SJSA1 (cell line): Measurements from ENCODE around the gene STIM1. TPM values are rescaled to one million over a fixed set of nuclear protein-coding genes. Genes with fewer than 3 reads are reported as not detected.

ENCODE experiments used
- DNase-seq, 2 experiments: peaks; one replicate each; pipeline ENCODE4 v3.0.0-alpha.2; 2015 to 2020; ENCODE audit warnings: low spot score in 2 of 2, low read depth in 1 of 2
- H3K27ac ChIP-seq: fragments of 250-450 bp; sonication (Bioruptor Pico); 2 replicates; pipeline ENCODE4 v1.5.1; 2020; ENCODE audit warnings: mild to moderate bottlenecking, moderate library complexity
- H3K27me3 ChIP-seq: fragments of 250-450 bp; sonication (Bioruptor Pico); replicated peaks from 2 replicates; pipeline ENCODE4 v1.5.1; 2020; ENCODE audit warnings: mild to moderate bottlenecking, moderate library complexity
- H3K36me3 ChIP-seq: fragments of 250-450 bp; sonication (Bioruptor Pico); 2 replicates; pipeline ENCODE4 v1.5.1; 2020; ENCODE audit warnings: mild to moderate bottlenecking
- H3K4me1 ChIP-seq: fragments of 250-450 bp; sonication (Bioruptor Pico); replicated peaks from 2 replicates; pipeline ENCODE4 v1.6.1; 2021; ENCODE audit warnings: mild to moderate bottlenecking
- H3K4me3 ChIP-seq: fragments of 250-450 bp; sonication (Bioruptor Pico); 2 replicates; pipeline ENCODE4 v1.5.1; 2020; ENCODE audit warnings: mild to moderate bottlenecking
- H3K9me3 ChIP-seq: fragments of 250-450 bp; sonication (Bioruptor Pico); replicated peaks from 2 replicates; pipeline ENCODE4 v1.5.1; 2020; ENCODE audit warnings: mild to moderate bottlenecking
- total RNA-seq: library from RNA; depleted of rRNA; stranded (reverse); fragments of >200 nt; shearing (Covaris generic); gene quantifications from 2 replicates; pipeline ENCODE4 v1.2.3, GENCODE V29; 2014

STIM1 gene
- total RNA-seq, 1 experiment from 2014 or later, result 87.2 TPM

GRCh38 chr11:3934658-3935057, 79.2 kb downstream of the STIM1 start:
- Histone ChIP-seq H3K9me3 (no peaks in the 10 kb centered on the region), H3K27ac (no peak overlapping the region), H3K27me3 (no peaks in the 10 kb centered on the region), H3K4me3 (no peak overlapping the region), H3K36me3 (no peaks in the 10 kb centered on the region), H3K4me1 (peaks cover 15% of the 10 kb centered on the region)
- DNase-seq, result no peak

GRCh38 chr11:3936517-3936916, 81.1 kb downstream of the STIM1 start:
- Histone ChIP-seq H3K36me3 (no peaks in the 10 kb centered on the region), H3K27ac (no peak overlapping the region), H3K27me3 (no peaks in the 10 kb centered on the region), H3K4me1 (peaks cover 24% of the 10 kb centered on the region), H3K4me3 (no peak overlapping the region), H3K9me3 (no peaks in the 10 kb centered on the region)
- DNase-seq, result no peak

GRCh38 chr11:3939211-3939610, 83.7 kb downstream of the STIM1 start:
- no peak overlapping the region for H3K4me3 ChIP-seq
- H3K36me3 ChIP-seq, result no peaks in the 10 kb centered on the region
- no peaks in the 10 kb centered on the region for H3K9me3 ChIP-seq
- peak overlapping the region; percentile 78 for H3K27ac ChIP-seq
- peaks cover 34% of the 10 kb centered on the region for H3K4me1 ChIP-seq
- peak in 1 of 2 experiments; percentile 77 for DNase-seq
- no peaks in the 10 kb centered on the region for H3K27me3 ChIP-seq

- Histone ChIP-seq H3K9me3 (no peaks in the 10 kb centered on the region), H3K4me1 (peaks cover 34% of the 10 kb centered on the region), H3K27me3 (no peaks in the 10 kb centered on the region), H3K27ac (peak overlapping the region; percentile 78), H3K4me3 (no peak overlapping the region), H3K36me3 (no peaks in the 10 kb centered on the region)
- peak in 1 of 2 experiments; percentile 72 for DNase-seq
These were observed 84.3 kb downstream of the STIM1 start for GRCh38 chr11:3939651-3940190.

GRCh38 chr11:3942160-3942955, 86.9 kb downstream of the STIM1 start:
- DNase-seq, result no peak
- no peaks in the 10 kb centered on the region for H3K36me3 ChIP-seq
- no peak overlapping the region for H3K27ac ChIP-seq
- peaks cover 44% of the 10 kb centered on the region for H3K4me1 ChIP-seq
- no peaks in the 10 kb centered on the region for H3K27me3 ChIP-seq
- H3K4me3 ChIP-seq, result no peak overlapping the region
- no peaks in the 10 kb centered on the region for H3K9me3 ChIP-seq

GRCh38 chr11:3942956-3943497, 87.6 kb downstream of the STIM1 start:
- no peak for DNase-seq
- Histone ChIP-seq H3K4me1 (peaks cover 46% of the 10 kb centered on the region), H3K27ac (no peak overlapping the region), H3K27me3 (no peaks in the 10 kb centered on the region), H3K36me3 (no peaks in the 10 kb centered on the region), H3K4me3 (no peak overlapping the region), H3K9me3 (no peaks in the 10 kb centered on the region)

GRCh38 chr11:3944198-3944597, 88.7 kb downstream of the STIM1 start:
- H3K27ac ChIP-seq, result no peak overlapping the region
- peaks cover 36% of the 10 kb centered on the region for H3K4me1 ChIP-seq
- DNase-seq, result no peak

GRCh38 chr11:3946455-3947017, 91.1 kb downstream of the STIM1 start:
- Histone ChIP-seq H3K36me3 (no peaks in the 10 kb centered on the region), H3K27ac (no peak overlapping the region), H3K4me3 (no peak overlapping the region), H3K27me3 (no peaks in the 10 kb centered on the region), H3K4me1 (peaks cover 41% of the 10 kb centered on the region), H3K9me3 (no peaks in the 10 kb centered on the region)
- no peak for DNase-seq

More at GRCh38 chr11:3944198-3944597, 88.7 kb downstream of the STIM1 start:
- Histone ChIP-seq H3K36me3 (no peaks in the 10 kb centered on the region), H3K9me3 (no peaks in the 10 kb centered on the region), H3K27me3 (no peaks in the 10 kb centered on the region), H3K4me3 (no peak overlapping the region)

- Histone ChIP-seq H3K4me3 (no peak overlapping the region), H3K27ac (no peak overlapping the region), H3K4me1 (peaks cover 46% of the 10 kb centered on the region), H3K36me3 (no peaks in the 10 kb centered on the region), H3K27me3 (no peaks in the 10 kb centered on the region), H3K9me3 (no peaks in the 10 kb centered on the region)
- peak in 1 of 2 experiments; percentile 36 for DNase-seq
These were observed 91.6 kb downstream of the STIM1 start for GRCh38 chr11:3947061-3947460.

GRCh38 chr11:3949125-3949524, 93.7 kb downstream of the STIM1 start:
- no peak overlapping the region for H3K27ac ChIP-seq
- H3K4me1 ChIP-seq, result peaks cover 38% of the 10 kb centered on the region
- no peaks in the 10 kb centered on the region for H3K9me3 ChIP-seq
- no peaks in the 10 kb centered on the region for H3K36me3 ChIP-seq
- no peak overlapping the region for H3K4me3 ChIP-seq
- DNase-seq, result no peak
- no peaks in the 10 kb centered on the region for H3K27me3 ChIP-seq

- Histone ChIP-seq H3K27ac (peak overlapping the region; percentile 58), H3K36me3 (no peaks in the 10 kb centered on the region), H3K27me3 (no peaks in the 10 kb centered on the region), H3K4me3 (no peak overlapping the region), H3K4me1 (peaks cover 43% of the 10 kb centered on the region), H3K9me3 (no peaks in the 10 kb centered on the region)
- peak; percentile 70 to 87 for DNase-seq
These were observed 95.7 kb downstream of the STIM1 start for GRCh38 chr11:3950996-3951660.

- no peak overlapping the region for H3K27ac ChIP-seq
- no peak for DNase-seq
- peaks cover 31% of the 10 kb centered on the region for H3K4me1 ChIP-seq
- no peak overlapping the region for H3K4me3 ChIP-seq
- H3K9me3 ChIP-seq, result no peaks in the 10 kb centered on the region
- no peaks in the 10 kb centered on the region for H3K27me3 ChIP-seq
- no peaks in the 10 kb centered on the region for H3K36me3 ChIP-seq
These were observed 97.3 kb downstream of the STIM1 start for GRCh38 chr11:3952715-3953114.

GRCh38 chr11:3953327-3953726, 97.9 kb downstream of the STIM1 start:
- H3K27me3 ChIP-seq, result no peaks in the 10 kb centered on the region
- peaks cover 31% of the 10 kb centered on the region for H3K4me1 ChIP-seq
- no peak overlapping the region for H3K27ac ChIP-seq
- no peak for DNase-seq
- H3K9me3 ChIP-seq, result no peaks in the 10 kb centered on the region
- H3K36me3 ChIP-seq, result no peaks in the 10 kb centered on the region
- H3K4me3 ChIP-seq, result no peak overlapping the region
